HepG2 (cell line): ENCODE measurements around the gene SIGLEC7. TPM values are rescaled to one million over a fixed set of nuclear protein-coding genes. Genes with fewer than 3 reads are reported as not detected.

Experiments
- CBX2 ChIP-seq, 2 experiments: fragments of 200-600 bp in 1 of 2; sonication (generic); formaldehyde crosslinking in 1 of 2; IDR thresholded peaks; 2 replicates each; pipeline versions ENCODE4 v1.7.0 to v1.8.1; 2018 to 2022; ENCODE audit warnings: low read depth in 2 of 2, low read length in 1 of 2, mild to moderate bottlenecking in 1 of 2, missing genetic modification reagents in 1 of 2
- E2F2 ChIP-seq: sonication (generic); formaldehyde crosslinking; IDR thresholded peaks from 2 replicates; pipeline ENCODE4 v1.4.0; 2020; ENCODE audit warnings: missing genetic modification reagents, borderline replicate concordance
- EEA1 ChIP-seq: sonication (generic); formaldehyde crosslinking; IDR thresholded peaks from 2 replicates; pipeline ENCODE4 v1.5.1; 2020; ENCODE audit warnings: mild to moderate bottlenecking, missing genetic modification reagents, borderline replicate concordance
- ISX ChIP-seq: sonication (generic); formaldehyde crosslinking; conservative IDR thresholded peaks from 2 replicates; pipeline ENCODE4 v1.5.0; 2020; ENCODE audit warnings: missing genetic modification reagents
- KDM6A ChIP-seq: IDR thresholded peaks from 2 replicates; pipeline ENCODE4 v1.6.1; 2016; ENCODE audit warnings: low read depth
- MAZ ChIP-seq, 2 experiments: sonication (generic) in 1 of 2; formaldehyde crosslinking in 1 of 2; IDR thresholded peaks; 2 replicates each; pipeline versions ENCODE4 v1.5.0 to v1.6.1; 2012 to 2020; ENCODE audit warnings: low read depth in 2 of 2, mild to moderate bottlenecking in 2 of 2, borderline replicate concordance in 1 of 2, improper control_type of control experiment in 1 of 2, low read length in 1 of 2, missing genetic modification reagents in 1 of 2, moderate library complexity in 1 of 2
- MXD4 ChIP-seq: IDR thresholded peaks from 2 replicates; pipeline ENCODE4 v1.6.1; 2016; ENCODE audit warnings: mild to moderate bottlenecking, missing biosample characterization, missing genetic modification reagents
- NR3C1 ChIP-seq: sonication (generic); formaldehyde crosslinking; IDR thresholded peaks from 2 replicates; pipeline ENCODE4 v1.4.0; 2020; ENCODE audit warnings: missing genetic modification reagents
- RNF2 ChIP-seq: fragments of 450-650 bp; conservative IDR thresholded peaks from 2 replicates; pipeline ENCODE4 v1.6.1; 2016; ENCODE audit warnings: low read depth
- SAFB2 ChIP-seq: sonication (generic); formaldehyde crosslinking; IDR thresholded peaks from 2 replicates; pipeline ENCODE4 v1.5.1; 2020; ENCODE audit warnings: missing genetic modification reagents, low read depth, mild to moderate bottlenecking, borderline replicate concordance
- SAP130 ChIP-seq: IDR thresholded peaks from 2 replicates; pipeline ENCODE4 v1.6.1; 2016; ENCODE audit warnings: low read depth
- SCMH1 ChIP-seq: sonication (generic); formaldehyde crosslinking; IDR thresholded peaks from 2 replicates; pipeline ENCODE4 v1.9.0; 2021; ENCODE audit warnings: missing genetic modification reagents, mild to moderate bottlenecking, borderline replicate concordance
- SUZ12 ChIP-seq: fragments of 150-350 bp; IDR thresholded peaks from 2 replicates; pipeline ENCODE4 v1.6.1; 2014; ENCODE audit warnings: low read depth, low read length
- TBL1XR1 ChIP-seq: fragments of 150-350 bp; IDR thresholded peaks from 2 replicates; pipeline ENCODE4 v1.6.1; 2014; ENCODE audit warnings: borderline replicate concordance, low read length; ENCODE audit not compliant: partially characterized antibody
- ZC3H13 ChIP-seq: sonication (generic); formaldehyde crosslinking; IDR thresholded peaks from 2 replicates; pipeline ENCODE4 v1.8.1; 2023; ENCODE audit warnings: mild to moderate bottlenecking, missing genetic modification reagents, moderate library complexity
- ZNF335 ChIP-seq: sonication (generic); formaldehyde crosslinking; IDR thresholded peaks from 2 replicates; pipeline ENCODE4 v1.4.0; 2020; ENCODE audit warnings: missing genetic modification reagents
- ZNF382 ChIP-seq: sonication (generic); formaldehyde crosslinking; IDR thresholded peaks from 2 replicates; pipeline ENCODE4 v1.5.0; 2020; ENCODE audit warnings: missing genetic modification reagents, mild to moderate bottlenecking, borderline replicate concordance
- ZNF572 ChIP-seq: sonication (generic); formaldehyde crosslinking; IDR thresholded peaks from 2 replicates; pipeline ENCODE4 v1.5.1; 2020; ENCODE audit warnings: mild to moderate bottlenecking, missing genetic modification reagents
- ZNF616 ChIP-seq: sonication (generic); formaldehyde crosslinking; IDR thresholded peaks from 2 replicates; pipeline ENCODE4 v1.5.0; 2020; ENCODE audit warnings: low read depth, mild to moderate bottlenecking, missing genetic modification reagents
- ZNF761 ChIP-seq: sonication (generic); formaldehyde crosslinking; conservative IDR thresholded peaks from 2 replicates; pipeline ENCODE4 v1.4.0; 2020; ENCODE audit warnings: mild to moderate bottlenecking, missing genetic modification reagents
- polyA plus RNA-seq, 8 experiments: library from polyadenylated mRNA; depleted of rRNA in 3 of 8; stranded (reverse) in 7 of 8; unstranded in 1 of 8; fragments of >200 nt; fragmentation: Illumina TruSeq in 4 of 8; extraction: Trizol in 4 of 8; gene quantifications; 2 replicates each; pipeline versions ENCODE4 v1.2.1 to v1.2.3, GENCODE V29; 2011 to 2016; ENCODE audit warnings: low read depth in 4 of 8, missing spikeins in 1 of 8, mixed read lengths in 1 of 8; ENCODE audit not compliant: insufficient read depth in 1 of 8
- total RNA-seq, 5 experiments: library from RNA; depleted of rRNA; stranded (reverse); fragments of >200 nt; fragmentation: Illumina TruSeq; extraction: Trizol; gene quantifications; 2 replicates each; pipeline ENCODE4 v1.2.3, GENCODE V29; 2016; ENCODE audit warnings: low read depth in 1 of 5
- TF ChIP-seq, protein P1 (sequence below): sonication (generic); formaldehyde crosslinking; IDR thresholded peaks from 2 replicates; pipeline ENCODE4 v1.4.0; 2020; ENCODE audit warnings: missing genetic modification reagents
- TF ChIP-seq, protein P2 (sequence below): sonication (generic); formaldehyde crosslinking; IDR thresholded peaks from 2 replicates; pipeline ENCODE4 v1.5.1; 2020; ENCODE audit warnings: mild to moderate bottlenecking, missing genetic modification reagents
- TF ChIP-seq, protein P3 (sequence below): sonication (generic); formaldehyde crosslinking; conservative IDR thresholded peaks from 2 replicates; pipeline ENCODE4 v1.4.0; 2020; ENCODE audit warnings: missing genetic modification reagents

The SIGLEC7 gene
- total and polyA plus RNA-seq, 2 of the 13 experiments (the other 11 are each of a cell fraction or from before 2014, with no cell fraction given): not detected

DNA sequence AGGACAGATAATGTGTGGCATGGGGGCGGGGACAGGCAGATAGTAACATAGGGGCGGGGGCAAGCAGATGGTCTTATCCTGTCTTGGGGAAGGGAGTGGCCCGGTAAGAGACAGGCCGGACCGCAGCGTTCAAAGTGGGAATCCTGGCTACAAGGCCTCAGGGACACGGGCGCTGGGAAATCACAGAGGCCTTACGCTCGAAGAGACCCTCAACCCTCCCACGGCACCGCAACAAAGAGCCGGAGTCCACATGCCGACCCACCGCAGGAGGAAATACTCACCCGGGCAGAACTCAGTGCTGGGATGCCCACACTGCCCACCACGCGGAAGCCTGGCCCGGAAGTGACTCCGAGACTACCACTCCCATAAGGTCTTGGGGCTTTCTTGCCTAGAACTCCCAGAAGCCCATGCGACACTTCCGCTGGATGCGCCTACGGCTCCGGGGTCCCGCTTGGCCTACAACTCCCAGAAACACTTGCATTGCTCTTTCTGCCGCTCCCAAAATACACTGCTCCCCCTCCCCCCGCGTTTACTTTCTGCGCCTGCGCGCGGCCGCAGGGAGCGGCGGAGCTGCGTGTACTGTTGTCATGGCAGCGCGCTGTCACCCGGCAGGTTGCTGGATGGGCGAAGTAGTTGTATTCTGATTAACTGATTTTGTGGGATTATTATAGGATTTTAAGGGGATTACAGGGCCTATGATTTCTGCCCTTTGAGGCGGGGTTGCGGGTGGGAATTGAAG, 33.9 kb upstream of the SIGLEC7 start, which contains the start of gene CTU1 (continued):
- TF ChIP-seq MAZ (IDR thresholded peaks at IDR 0.05; ENCODE audit: borderline replicate concordance, low read depth, low read length): peak; percentile 95
- TF ChIP-seq MAZ (CRISPR knock-in tag; IDR thresholded peaks at IDR 0.05; ENCODE audit: low read depth): no peak
- TF ChIP-seq CBX2 (IDR thresholded peaks at IDR 0.05; ENCODE audit: low read depth, low read length): no peak
- TF ChIP-seq CBX2 (CRISPR knock-in tag; IDR thresholded peaks at IDR 0.05; ENCODE audit: low read depth): no peak
- no peak for TF ChIP-seq SCMH1 (CRISPR knock-in tag)
- TF ChIP-seq SAP130 (CRISPR knock-in tag): peak; percentile 96
- TF ChIP-seq, protein P1, sequence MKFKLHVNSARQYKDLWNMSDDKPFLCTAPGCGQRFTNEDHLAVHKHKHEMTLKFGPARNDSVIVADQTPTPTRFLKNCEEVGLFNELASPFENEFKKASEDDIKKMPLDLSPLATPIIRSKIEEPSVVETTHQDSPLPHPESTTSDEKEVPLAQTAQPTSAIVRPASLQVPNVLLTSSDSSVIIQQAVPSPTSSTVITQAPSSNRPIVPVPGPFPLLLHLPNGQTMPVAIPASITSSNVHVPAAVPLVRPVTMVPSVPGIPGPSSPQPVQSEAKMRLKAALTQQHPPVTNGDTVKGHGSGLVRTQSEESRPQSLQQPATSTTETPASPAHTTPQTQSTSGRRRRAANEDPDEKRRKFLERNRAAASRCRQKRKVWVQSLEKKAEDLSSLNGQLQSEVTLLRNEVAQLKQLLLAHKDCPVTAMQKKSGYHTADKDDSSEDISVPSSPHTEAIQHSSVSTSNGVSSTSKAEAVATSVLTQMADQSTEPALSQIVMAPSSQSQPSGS (CRISPR knock-in tag): peak; percentile 76
- no peak for TF ChIP-seq RNF2
- TF ChIP-seq TBL1XR1: no peak
- TF ChIP-seq SAFB2 (CRISPR knock-in tag): no peak
- TF ChIP-seq, protein P2, sequence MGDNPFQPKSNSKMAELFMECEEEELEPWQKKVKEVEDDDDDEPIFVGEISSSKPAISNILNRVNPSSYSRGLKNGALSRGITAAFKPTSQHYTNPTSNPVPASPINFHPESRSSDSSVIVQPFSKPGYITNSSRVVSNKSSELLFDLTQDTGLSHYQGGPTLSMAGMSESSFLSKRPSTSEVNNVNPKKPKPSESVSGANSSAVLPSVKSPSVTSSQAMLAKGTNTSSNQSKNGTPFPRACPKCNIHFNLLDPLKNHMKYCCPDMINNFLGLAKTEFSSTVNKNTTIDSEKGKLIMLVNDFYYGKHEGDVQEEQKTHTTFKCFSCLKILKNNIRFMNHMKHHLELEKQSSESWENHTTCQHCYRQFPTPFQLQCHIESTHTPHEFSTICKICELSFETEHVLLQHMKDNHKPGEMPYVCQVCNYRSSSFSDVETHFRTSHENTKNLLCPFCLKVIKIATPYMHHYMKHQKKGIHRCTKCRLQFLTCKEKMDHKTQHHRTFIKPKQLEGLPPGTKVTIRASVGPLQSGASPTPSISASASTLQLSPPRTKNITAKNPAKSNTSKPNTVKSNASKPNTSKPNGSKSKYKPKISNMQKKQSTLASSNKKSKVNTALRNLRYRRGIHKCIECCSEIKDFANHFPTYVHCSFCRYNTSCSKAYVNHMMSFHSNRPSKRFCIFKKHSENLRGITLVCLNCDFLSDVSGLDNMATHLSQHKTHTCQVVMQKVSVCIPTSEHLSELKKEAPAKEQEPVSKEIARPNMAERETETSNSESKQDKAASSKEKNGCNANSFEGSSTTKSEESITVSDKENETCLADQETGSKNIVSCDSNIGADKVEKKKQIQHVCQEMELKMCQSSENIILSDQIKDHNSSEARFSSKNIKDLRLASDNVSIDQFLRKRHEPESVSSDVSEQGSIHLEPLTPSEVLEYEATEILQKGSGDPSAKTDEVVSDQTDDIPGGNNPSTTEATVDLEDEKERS (CRISPR knock-in tag): no peak
- TF ChIP-seq NR3C1 (CRISPR knock-in tag): no peak
- TF ChIP-seq ISX (CRISPR knock-in tag): no peak
- no peak for TF ChIP-seq ZNF761 (CRISPR knock-in tag)
- 0 out of 2 replicates have a peak, but pooled peaks have one; percentile 47 for TF ChIP-seq E2F2 (CRISPR knock-in tag)
- peak; percentile 79 for TF ChIP-seq MXD4 (CRISPR knock-in tag)
- no peak for TF ChIP-seq EEA1 (CRISPR knock-in tag)
- no peak for TF ChIP-seq KDM6A (CRISPR knock-in tag)
- no peak for TF ChIP-seq ZNF382
- TF ChIP-seq ZNF572 (CRISPR knock-in tag): peak; percentile 73; the same call in 1 of the 2 replicates
- peak; percentile 92 for TF ChIP-seq SUZ12
- no peak for TF ChIP-seq ZC3H13 (CRISPR knock-in tag)
- TF ChIP-seq ZNF335 (CRISPR knock-in tag): peak; percentile 70; the same call in 1 of the 2 replicates
- TF ChIP-seq, protein P3, sequence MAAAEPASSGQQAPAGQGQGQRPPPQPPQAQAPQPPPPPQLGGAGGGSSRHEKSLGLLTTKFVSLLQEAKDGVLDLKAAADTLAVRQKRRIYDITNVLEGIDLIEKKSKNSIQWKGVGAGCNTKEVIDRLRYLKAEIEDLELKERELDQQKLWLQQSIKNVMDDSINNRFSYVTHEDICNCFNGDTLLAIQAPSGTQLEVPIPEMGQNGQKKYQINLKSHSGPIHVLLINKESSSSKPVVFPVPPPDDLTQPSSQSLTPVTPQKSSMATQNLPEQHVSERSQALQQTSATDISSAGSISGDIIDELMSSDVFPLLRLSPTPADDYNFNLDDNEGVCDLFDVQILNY (CRISPR knock-in tag): no peak
- TF ChIP-seq ZNF616 (CRISPR knock-in tag): no peak
